HCEC 1CT (cell line): ENCODE measurements around the gene RERE.
"Not testable (repeated sequence)": the region's sequence is repeated elsewhere in the genome, so short reads cannot be mapped to it uniquely, and the experiment has no call there.

Experiments
- DNase-seq: peaks from one replicate; pipeline ENCODE4 v3.0.0-alpha.2; 2017

Gene RERE

GRCh38 chr1:8712413-8713231 lies 104.8 kb downstream of the RERE start:
- peak; percentile 92 for DNase-seq

- no peak for DNase-seq
Measured at GRCh38 chr1:8711873-8712412, 105.5 kb downstream of the RERE start.

- DNase-seq = peak; percentile 48
Measured at GRCh38 chr1:8711151-8711550, 106.3 kb downstream of the RERE start.

GRCh38 chr1:8708259-8708658 lies 109.2 kb downstream of the RERE start:
- no peak for DNase-seq

- no peak for DNase-seq
Measured at GRCh38 chr1:8706995-8707396, 110.4 kb downstream of the RERE start.

GRCh38 chr1:8706291-8706690 lies 111.1 kb downstream of the RERE start:
- DNase-seq = no peak

GRCh38 chr1:8704866-8705506 lies 112.5 kb downstream of the RERE start:
- DNase-seq = no peak

- DNase-seq = peak; percentile 92
Measured at GRCh38 chr1:8702850-8703810, 114.3 kb downstream of the RERE start.

GRCh38 chr1:8702472-8702849 lies 115.0 kb downstream of the RERE start:
- DNase-seq = no peak

GRCh38 chr1:8701794-8702471 lies 115.5 kb downstream of the RERE start:
- DNase-seq = peak; percentile 38

- DNase-seq = no peak
Measured at GRCh38 chr1:8699679-8700078, 117.8 kb downstream of the RERE start.

GRCh38 chr1:8698937-8699447 lies 118.4 kb downstream of the RERE start:
- DNase-seq = no peak

GRCh38 chr1:8698012-8698630 lies 119.3 kb downstream of the RERE start:
- no peak for DNase-seq

GRCh38 chr1:8695442-8695841 lies 122.0 kb downstream of the RERE start:
- DNase-seq = not testable (repeated sequence)

GRCh38 chr1:8693107-8693506 lies 124.3 kb downstream of the RERE start:
- no peak for DNase-seq

GRCh38 chr1:8691662-8692061 lies 125.8 kb downstream of the RERE start:
- no peak for DNase-seq

- no peak for DNase-seq
Measured at GRCh38 chr1:8690253-8690525, 127.3 kb downstream of the RERE start.

GRCh38 chr1:8689431-8690252 lies 127.8 kb downstream of the RERE start:
- no peak for DNase-seq

GRCh38 chr1:8687538-8687937 lies 129.9 kb downstream of the RERE start:
- no peak for DNase-seq

GRCh38 chr1:8687039-8687438 lies 130.4 kb downstream of the RERE start:
- peak; percentile 65 for DNase-seq

GRCh38 chr1:8685463-8685862 lies 132.0 kb downstream of the RERE start:
- DNase-seq = no peak
